ENCODE results near the gene GAK. TPM values are rescaled to one million over a fixed set of nuclear protein-coding genes. Genes with fewer than 3 reads are reported as not detected.
"Not testable (repeated sequence)": the region's sequence is repeated elsewhere in the genome, so short reads cannot be mapped to it uniquely, and the experiment has no call there.

GAK gene
- total RNA-seq, 2 experiments from 2014 or later: 97.8 to 102 TPM

DNA sequence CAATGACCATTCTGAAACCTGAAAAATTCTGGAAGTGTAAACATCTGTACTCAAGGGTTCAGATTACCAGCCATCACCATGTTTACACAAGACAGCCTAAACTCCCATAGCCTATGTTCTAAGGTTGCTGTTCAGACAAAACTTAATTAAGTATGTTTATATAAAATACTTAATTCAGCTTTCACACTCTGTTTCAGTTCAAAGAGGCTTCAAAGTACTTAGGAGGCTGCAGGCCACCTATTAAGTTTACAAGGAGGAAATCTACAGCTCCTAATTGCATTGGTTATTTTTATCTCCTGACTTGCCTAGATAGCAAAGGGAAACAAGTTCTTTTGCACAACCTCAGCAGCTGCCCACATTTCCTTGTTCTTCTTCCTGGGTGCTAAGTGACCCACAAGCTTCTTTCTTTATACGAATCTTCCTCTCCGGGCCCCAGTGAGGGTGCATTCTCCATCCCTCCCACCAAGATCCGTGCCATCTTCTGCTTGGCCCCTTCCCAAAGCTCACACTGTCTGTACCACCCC lies 2.0 kb downstream of the GAK start:
- CTCF ChIA-PET: interaction anchor here (1.3 kb wide), 2 partner anchors 57 to 188 kb away, joined by 3 to 6 read pairs; partner anchors contain the start of gene IDUA
- ATAC-seq: no peak

DNA sequence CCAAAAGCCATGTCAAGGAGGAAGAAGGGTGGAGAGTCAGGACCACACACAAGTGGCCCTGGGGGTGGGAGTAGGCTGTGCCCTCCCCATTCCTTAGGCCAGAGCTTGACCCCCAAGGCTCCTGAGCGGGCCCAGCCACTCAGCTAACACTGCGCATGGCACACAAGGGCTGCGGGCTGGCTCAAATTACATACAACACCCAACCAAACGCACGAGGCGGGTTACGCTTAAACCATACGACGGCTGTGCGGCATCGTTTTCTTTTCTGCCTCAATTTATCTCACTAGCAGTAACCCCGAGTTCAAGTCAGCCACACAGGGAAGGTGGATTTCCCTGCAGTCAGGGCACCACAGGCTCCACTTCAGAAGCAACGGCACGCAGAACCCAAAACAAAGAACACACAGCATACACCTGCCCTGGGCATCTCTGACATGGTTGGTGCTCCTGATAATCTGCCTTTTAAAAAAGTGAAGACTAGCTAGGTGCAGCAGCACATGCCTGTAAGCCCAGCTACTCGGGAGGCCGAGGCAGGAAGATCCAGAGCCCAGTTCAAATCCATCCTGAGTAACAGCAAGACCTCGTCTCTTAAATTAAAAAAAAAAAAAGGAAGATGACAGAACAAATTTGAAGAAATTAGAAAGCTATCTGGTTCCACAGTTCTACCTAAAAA lies 2.9 kb downstream of the GAK start:
- ChIA-PET CTCF (interaction anchor here (1.3 kb wide), 2 partner anchors 58 to 187 kb away, joined by 3 to 6 read pairs; partner anchors contain the start of gene IDUA), POLR2A (interaction anchor here (0.6 to 4.8 kb wide), 4 partner anchors 10 to 330 kb away, joined by 3 to 25 read pairs (median 3); no protein-coding TSS in a partner anchor)
- peaks cover 52% of the 10 kb centered on the region for H3K4me1 Mint-ChIP-seq (ENCODE audit: low read depth)
- H3K27ac Mint-ChIP-seq: no peak overlapping the region
- H3K9me3 Mint-ChIP-seq: no peaks in the 10 kb centered on the region
- intact Hi-C loops (cut with micrococcal nuclease): no loop called here
- peaks cover 2% of the 10 kb centered on the region for H3K36me3 Mint-ChIP-seq (ENCODE audit: low read depth)
- DNase-seq (no peak), ATAC-seq (no peak)
- no peak overlapping the region for H3K4me3 Mint-ChIP-seq
- TF ChIP-seq, protein P1, sequence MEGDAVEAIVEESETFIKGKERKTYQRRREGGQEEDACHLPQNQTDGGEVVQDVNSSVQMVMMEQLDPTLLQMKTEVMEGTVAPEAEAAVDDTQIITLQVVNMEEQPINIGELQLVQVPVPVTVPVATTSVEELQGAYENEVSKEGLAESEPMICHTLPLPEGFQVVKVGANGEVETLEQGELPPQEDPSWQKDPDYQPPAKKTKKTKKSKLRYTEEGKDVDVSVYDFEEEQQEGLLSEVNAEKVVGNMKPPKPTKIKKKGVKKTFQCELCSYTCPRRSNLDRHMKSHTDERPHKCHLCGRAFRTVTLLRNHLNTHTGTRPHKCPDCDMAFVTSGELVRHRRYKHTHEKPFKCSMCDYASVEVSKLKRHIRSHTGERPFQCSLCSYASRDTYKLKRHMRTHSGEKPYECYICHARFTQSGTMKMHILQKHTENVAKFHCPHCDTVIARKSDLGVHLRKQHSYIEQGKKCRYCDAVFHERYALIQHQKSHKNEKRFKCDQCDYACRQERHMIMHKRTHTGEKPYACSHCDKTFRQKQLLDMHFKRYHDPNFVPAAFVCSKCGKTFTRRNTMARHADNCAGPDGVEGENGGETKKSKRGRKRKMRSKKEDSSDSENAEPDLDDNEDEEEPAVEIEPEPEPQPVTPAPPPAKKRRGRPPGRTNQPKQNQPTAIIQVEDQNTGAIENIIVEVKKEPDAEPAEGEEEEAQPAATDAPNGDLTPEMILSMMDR (IDR thresholded peaks at IDR 0.05): no peak
- H3K27me3 Mint-ChIP-seq: no peaks in the 10 kb centered on the region

More for the DNA sequence above, 2.0 kb downstream of the GAK start:
- POLR2A ChIA-PET: interaction anchor here (0.6 to 4.8 kb wide), 9 partner anchors 9 to 329 kb away, joined by 3 to 25 read pairs (median 3); partner anchors contain the start of gene IDUA
- Mint-ChIP-seq H3K27ac (peak overlapping the region; percentile 96), H3K27me3 (no peaks in the 10 kb centered on the region), H3K4me3 (peak overlapping the region; percentile 91), H3K9me3 (no peaks in the 10 kb centered on the region), H3K4me1 (ENCODE audit: low read depth) (peaks cover 48% of the 10 kb centered on the region), H3K36me3 (ENCODE audit: low read depth) (no peaks in the 10 kb centered on the region)
- intact Hi-C loops (cut with micrococcal nuclease): loop anchor here (2.0 to 5.0 kb wide), 2 partner anchors 51 to 57 kb away; partner anchors contain the start of gene IDUA
- DNase-seq: peak; percentile 23
- TF ChIP-seq, protein P1 (IDR thresholded peaks at IDR 0.05): no peak

DNA sequence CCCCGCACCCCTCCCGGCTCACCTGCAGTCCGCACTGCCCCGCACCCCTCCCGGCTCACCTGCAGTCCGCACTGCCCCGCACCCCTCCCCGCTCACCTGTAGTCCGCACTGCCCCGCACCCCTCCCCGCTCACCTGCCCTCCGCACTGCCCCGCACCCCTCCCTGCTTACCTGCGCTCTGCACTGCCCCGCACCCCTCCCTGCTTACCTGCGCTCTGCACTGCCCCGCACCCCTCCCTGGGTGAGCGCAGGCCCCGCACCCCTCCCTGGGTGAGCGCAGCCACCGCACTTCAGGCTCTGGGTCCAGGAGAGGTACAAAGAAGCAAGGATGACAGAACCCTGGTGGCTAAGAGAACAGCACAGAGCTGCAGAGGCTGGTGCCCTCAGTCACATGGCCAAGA lies 4.5 kb downstream of the GAK start:
- intact Hi-C loops (cut with micrococcal nuclease); POLR2A ChIA-PET; DNase-seq; H3K4me3 Mint-ChIP-seq; CTCF ChIA-PET; H3K9me3 Mint-ChIP-seq; H3K27ac Mint-ChIP-seq; ATAC-seq; H3K27me3 Mint-ChIP-seq; H3K36me3 Mint-ChIP-seq (ENCODE audit: low read depth): not testable (repeated sequence)
- peaks cover 57% of the 10 kb centered on the region for H3K4me1 Mint-ChIP-seq (ENCODE audit: low read depth)

DNA sequence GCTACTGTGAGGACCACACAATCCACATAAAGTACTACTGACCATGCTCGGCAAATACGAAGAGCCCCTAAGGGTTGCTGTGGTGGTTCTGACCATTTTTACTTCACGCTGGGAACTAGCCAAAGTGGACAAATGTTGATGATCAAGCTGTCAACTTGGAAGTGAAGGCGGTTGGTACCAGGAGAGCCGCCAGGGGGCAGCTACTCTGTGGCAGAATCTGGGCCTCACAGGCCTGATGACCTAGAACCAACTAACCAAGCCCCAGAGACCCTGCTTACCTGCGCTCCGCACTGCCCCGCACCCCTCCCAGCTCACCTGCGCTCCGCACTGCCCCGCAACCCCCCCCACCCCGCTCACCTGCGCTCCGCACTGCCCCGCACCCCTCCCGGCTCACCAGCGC lies 5.6 kb downstream of the GAK start:
- Mint-ChIP-seq H3K36me3 (ENCODE audit: low read depth) (peaks cover 17% of the 10 kb centered on the region), H3K9me3 (no peaks in the 10 kb centered on the region), H3K4me1 (ENCODE audit: low read depth) (peaks cover 65% of the 10 kb centered on the region), H3K27me3 (no peaks in the 10 kb centered on the region), H3K27ac (no peak overlapping the region), H3K4me3 (no peak overlapping the region)
- ATAC-seq (no peak), DNase-seq (no peak)
- CTCF ChIA-PET: no interaction called here
- TF ChIP-seq, protein P1 (IDR thresholded peaks at IDR 0.05): no peak
- intact Hi-C loops (cut with micrococcal nuclease): no loop called here
- POLR2A ChIA-PET: no interaction called here

DNA sequence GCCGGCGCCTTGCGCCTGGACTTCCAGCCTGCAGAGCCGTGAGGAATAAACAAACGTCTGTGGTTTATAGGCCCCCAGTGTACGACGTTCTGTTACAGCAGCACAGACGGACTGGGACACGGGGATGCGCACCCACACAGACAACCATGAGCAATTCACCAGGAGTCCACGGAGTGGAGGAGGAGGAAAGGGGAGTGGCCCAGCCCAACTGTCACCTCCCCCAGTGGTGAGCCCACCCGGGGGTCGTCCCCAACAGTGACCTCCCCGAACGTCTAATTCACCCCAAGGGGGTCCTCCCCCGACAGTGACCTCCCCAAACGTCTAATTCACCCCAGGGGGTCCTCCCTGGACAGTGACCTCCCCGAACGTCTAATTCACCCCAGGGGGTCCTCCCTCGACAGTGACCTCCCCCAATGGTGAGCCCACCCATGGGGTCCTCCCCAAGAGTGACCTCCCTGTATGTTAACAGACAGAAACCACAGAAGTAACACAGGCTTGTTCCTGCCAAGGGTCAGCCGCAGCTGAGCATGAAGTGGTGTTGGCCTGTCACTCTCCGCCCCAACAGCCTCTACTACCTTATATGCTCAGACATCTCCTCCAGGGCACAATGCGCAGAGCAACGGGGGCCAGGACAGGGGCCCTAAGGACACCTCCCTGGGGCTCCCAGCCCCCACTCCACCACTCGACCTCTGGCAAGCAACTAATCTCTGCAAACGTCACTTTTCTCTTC lies 6.2 kb downstream of the GAK start:
- Mint-ChIP-seq H3K27me3 (no peaks in the 10 kb centered on the region), H3K9me3 (no peaks in the 10 kb centered on the region), H3K27ac (no peak overlapping the region), H3K36me3 (ENCODE audit: low read depth) (peaks cover 17% of the 10 kb centered on the region), H3K4me1 (ENCODE audit: low read depth) (peaks cover 68% of the 10 kb centered on the region), H3K4me3 (no peak overlapping the region)
- TF ChIP-seq, protein P1 (IDR thresholded peaks at IDR 0.05): no peak
- ChIA-PET CTCF (no interaction called here), POLR2A (no interaction called here)
- ATAC-seq (no peak), DNase-seq (no peak)
- intact Hi-C loops (cut with micrococcal nuclease): no loop called here
